Smooth muscle cell (in vitro differentiated cells): ENCODE results near the gene ORAI3. TPM values are rescaled to one million over a fixed set of nuclear protein-coding genes. Genes with fewer than 3 reads are reported as not detected.

Experiments
- DNase-seq: peaks from one replicate; lab custom pipeline; 2025; ENCODE audit not compliant: unreplicated experiment; lab: John Stamatoyannopoulos, UW
- H2AFZ ChIP-seq: fragments of 200-600 bp; sonication (generic); 2 replicates; pipeline ENCODE4 v1.6.0; 2016; ENCODE audit warnings: antibody characterized with exemption, low read depth, mild to moderate bottlenecking
- H3F3A ChIP-seq: fragments of 200-600 bp; sonication (generic); 2 replicates; pipeline ENCODE4 v1.6.0; 2017; ENCODE audit warnings: antibody characterized with exemption, low read depth
- H3K27ac ChIP-seq: fragments of 200-600 bp; sonication (generic); 2 replicates; pipeline ENCODE4 v1.5.1; 2016; ENCODE audit warnings: low read depth, mild to moderate bottlenecking
- H3K27me3 ChIP-seq: fragments of 200-600 bp; sonication (generic); 2 replicates; pipeline ENCODE4 v1.6.1; 2016; ENCODE audit warnings: low read depth, mild to moderate bottlenecking
- H3K36me3 ChIP-seq: fragments of 200-600 bp; sonication (generic); 2 replicates; pipeline ENCODE4 v1.5.1; 2016; ENCODE audit warnings: low read depth
- H3K4me1 ChIP-seq: fragments of 200-600 bp; sonication (generic); 2 replicates; pipeline ENCODE4 v1.5.1; 2016; ENCODE audit warnings: low read depth
- H3K4me2 ChIP-seq: fragments of 200-600 bp; sonication (generic); 2 replicates; pipeline ENCODE4 v1.6.0; 2016; ENCODE audit warnings: mild to moderate bottlenecking
- H3K4me3 ChIP-seq: fragments of 200-600 bp; sonication (generic); 2 replicates; pipeline ENCODE4 v1.5.1; 2016; ENCODE audit warnings: mild to moderate bottlenecking
- H3K79me2 ChIP-seq: fragments of 200-600 bp; sonication (generic); 2 replicates; pipeline ENCODE4 v1.6.0; 2016; ENCODE audit warnings: low read depth, mild to moderate bottlenecking
- H3K9ac ChIP-seq: fragments of 200-600 bp; sonication (generic); 2 replicates; pipeline ENCODE4 v1.6.0; 2016; ENCODE audit warnings: low read depth
- H3K9me3 ChIP-seq: fragments of 200-600 bp; sonication (generic); replicated peaks from 2 replicates; pipeline ENCODE4 v1.5.1; 2016; ENCODE audit warnings: low read depth
- H4K20me1 ChIP-seq: fragments of 200-600 bp; sonication (generic); 2 replicates; pipeline ENCODE4 v1.6.0; 2016; ENCODE audit warnings: low read depth
- WGBS: methylation state at CpG from one replicate; pipeline ENCODE4 v1.1.7; 2016; ENCODE audit warnings: low lambda C conversion rate; 5-methylcytosine and 5-hydroxymethylcytosine counted together
- polyA plus RNA-seq: library from polyadenylated mRNA; unstranded; fragments of >200 nt; fragmentation: Nextera tagmentation; extraction: Ambion mirVana; gene quantifications from 2 replicates; pipeline ENCODE4 v1.2.1, GENCODE V29; 2016
- total RNA-seq: library from RNA; depleted of rRNA; stranded (reverse); fragments of >200 nt; gene quantifications from 2 replicates; pipeline ENCODE4 v1.2.3, GENCODE V29; 2014
- TF ChIP-seq, protein P1 (sequence below): fragments of 200-600 bp; sonication (generic); IDR thresholded peaks from 2 replicates; pipeline ENCODE4 v1.5.1; 2017; ENCODE audit warnings: borderline replicate concordance, mild to moderate bottlenecking, antibody characterized with exemption; ENCODE audit not compliant: insufficient read depth, poor library complexity, severe bottlenecking

The ORAI3 gene
- total and polyA plus RNA-seq, 2 experiments from 2014 or later, result 34.9 to 39.4 TPM

DNA sequence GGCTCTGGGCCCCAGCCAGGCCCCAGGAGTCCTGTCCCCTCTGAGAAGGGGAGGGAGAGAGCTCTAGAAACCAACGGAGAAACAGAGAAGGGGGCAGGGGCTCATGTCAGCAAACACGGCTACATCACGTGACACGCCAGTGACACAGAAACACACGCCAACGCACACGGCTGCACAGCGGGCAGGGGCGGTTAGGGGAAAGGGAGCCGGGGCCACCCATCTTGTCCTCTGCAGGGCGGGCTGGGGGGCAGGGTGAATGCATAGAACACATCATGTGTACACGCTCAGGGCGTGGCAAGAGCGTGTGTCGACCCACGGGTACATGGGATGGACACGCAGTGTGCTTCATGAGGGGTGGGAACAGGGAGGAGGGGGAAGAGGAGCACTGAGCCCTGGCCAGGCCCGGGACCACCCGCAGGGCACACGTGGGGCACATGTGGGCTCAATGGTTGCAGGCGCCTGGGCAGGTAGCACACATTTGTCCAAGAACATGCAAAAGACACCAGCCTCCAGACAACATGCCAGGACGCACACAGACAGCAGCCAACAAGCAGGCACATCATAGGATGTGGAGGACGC, 40.7 kb downstream of the ORAI3 start:
- H4K20me1 ChIP-seq, result no peaks in the 10 kb centered on the region
- H3K9ac ChIP-seq, result no peak overlapping the region
- WGBS, result 94% methylated on average over 15 of the region's 23 CpGs
- no peak for DNase-seq
- H3K79me2 ChIP-seq, result no peaks in the 10 kb centered on the region
- no peak overlapping the region for H2AFZ ChIP-seq
- no peak overlapping the region for H3K4me3 ChIP-seq
- no peaks in the 10 kb centered on the region for H3F3A ChIP-seq
- no peaks in the 10 kb centered on the region for H3K36me3 ChIP-seq
- no peak overlapping the region for H3K27ac ChIP-seq
- H3K4me1 ChIP-seq, result peaks cover 5% of the 10 kb centered on the region
- no peak overlapping the region for H3K4me2 ChIP-seq
- TF ChIP-seq, protein P1, sequence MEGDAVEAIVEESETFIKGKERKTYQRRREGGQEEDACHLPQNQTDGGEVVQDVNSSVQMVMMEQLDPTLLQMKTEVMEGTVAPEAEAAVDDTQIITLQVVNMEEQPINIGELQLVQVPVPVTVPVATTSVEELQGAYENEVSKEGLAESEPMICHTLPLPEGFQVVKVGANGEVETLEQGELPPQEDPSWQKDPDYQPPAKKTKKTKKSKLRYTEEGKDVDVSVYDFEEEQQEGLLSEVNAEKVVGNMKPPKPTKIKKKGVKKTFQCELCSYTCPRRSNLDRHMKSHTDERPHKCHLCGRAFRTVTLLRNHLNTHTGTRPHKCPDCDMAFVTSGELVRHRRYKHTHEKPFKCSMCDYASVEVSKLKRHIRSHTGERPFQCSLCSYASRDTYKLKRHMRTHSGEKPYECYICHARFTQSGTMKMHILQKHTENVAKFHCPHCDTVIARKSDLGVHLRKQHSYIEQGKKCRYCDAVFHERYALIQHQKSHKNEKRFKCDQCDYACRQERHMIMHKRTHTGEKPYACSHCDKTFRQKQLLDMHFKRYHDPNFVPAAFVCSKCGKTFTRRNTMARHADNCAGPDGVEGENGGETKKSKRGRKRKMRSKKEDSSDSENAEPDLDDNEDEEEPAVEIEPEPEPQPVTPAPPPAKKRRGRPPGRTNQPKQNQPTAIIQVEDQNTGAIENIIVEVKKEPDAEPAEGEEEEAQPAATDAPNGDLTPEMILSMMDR, result no peak
- H3K27me3 ChIP-seq, result no peaks in the 10 kb centered on the region
- H3K9me3 ChIP-seq, result no peaks in the 10 kb centered on the region

DNA sequence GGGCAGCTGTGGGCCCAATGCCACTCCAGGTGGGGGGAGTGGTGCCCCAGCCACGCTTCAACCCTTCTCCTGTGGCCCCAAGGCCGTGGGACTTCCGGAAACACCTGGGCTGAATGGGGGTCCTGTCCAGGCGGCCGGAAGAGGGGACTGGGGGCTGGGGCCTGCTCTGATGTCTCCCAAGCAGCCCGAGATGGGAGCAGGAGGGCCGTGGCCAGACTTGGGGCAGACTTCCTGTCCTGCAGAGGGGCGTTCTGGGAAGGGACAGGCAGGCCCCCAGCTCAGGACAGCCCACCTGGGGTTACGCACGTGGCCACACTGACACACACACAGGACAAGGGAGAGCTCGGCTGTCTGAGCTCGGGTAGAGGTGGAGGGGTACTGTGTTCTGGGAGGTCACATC, 41.2 kb downstream of the ORAI3 start:
- Histone ChIP-seq H3K4me2 (no peak overlapping the region), H3F3A (no peaks in the 10 kb centered on the region), H3K4me1 (peaks cover 4% of the 10 kb centered on the region), H3K36me3 (no peaks in the 10 kb centered on the region), H2AFZ (no peak overlapping the region), H3K79me2 (no peaks in the 10 kb centered on the region), H3K27ac (no peak overlapping the region), H3K9me3 (no peaks in the 10 kb centered on the region), H3K4me3 (no peak overlapping the region), H4K20me1 (no peaks in the 10 kb centered on the region), H3K9ac (no peak overlapping the region), H3K27me3 (no peaks in the 10 kb centered on the region)
- no peak for DNase-seq
- 86% methylated on average over 12 of the region's 12 CpGs for WGBS
- TF ChIP-seq, protein P1, result no peak

DNA sequence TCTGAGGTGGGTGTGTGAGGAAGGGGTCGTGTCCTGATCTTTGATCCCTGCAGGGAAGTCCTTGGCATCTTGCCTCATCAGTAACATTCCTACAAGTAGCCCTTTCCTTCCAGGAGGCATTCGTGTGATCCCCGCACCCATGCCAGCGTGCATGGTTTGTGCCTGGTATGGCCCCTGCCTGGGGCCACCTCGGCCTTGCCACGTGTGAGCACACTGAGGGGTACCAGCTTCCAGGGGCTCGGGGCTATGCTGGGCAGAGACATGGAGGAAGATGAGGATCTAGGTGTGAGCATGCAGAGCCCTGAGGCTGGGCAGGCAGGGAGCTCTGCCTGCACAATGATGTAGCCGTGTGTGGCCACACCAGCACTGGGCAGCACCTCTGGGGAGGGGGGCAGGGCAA, 42.2 kb downstream of the ORAI3 start:
- WGBS, result 88% methylated on average over 8 of the region's 8 CpGs
- H2AFZ ChIP-seq, result no peak overlapping the region
- DNase-seq, result no peak
- H3K79me2 ChIP-seq, result no peaks in the 10 kb centered on the region
- H3K36me3 ChIP-seq, result no peaks in the 10 kb centered on the region
- H3K27me3 ChIP-seq, result no peaks in the 10 kb centered on the region
- TF ChIP-seq, protein P1, result no peak
- no peak overlapping the region for H3K4me3 ChIP-seq
- H3F3A ChIP-seq, result no peaks in the 10 kb centered on the region
- H4K20me1 ChIP-seq, result no peaks in the 10 kb centered on the region
- H3K27ac ChIP-seq, result no peak overlapping the region
- H3K9ac ChIP-seq, result no peak overlapping the region
- no peaks in the 10 kb centered on the region for H3K4me1 ChIP-seq
- H3K9me3 ChIP-seq, result no peaks in the 10 kb centered on the region
- no peak overlapping the region for H3K4me2 ChIP-seq

DNA sequence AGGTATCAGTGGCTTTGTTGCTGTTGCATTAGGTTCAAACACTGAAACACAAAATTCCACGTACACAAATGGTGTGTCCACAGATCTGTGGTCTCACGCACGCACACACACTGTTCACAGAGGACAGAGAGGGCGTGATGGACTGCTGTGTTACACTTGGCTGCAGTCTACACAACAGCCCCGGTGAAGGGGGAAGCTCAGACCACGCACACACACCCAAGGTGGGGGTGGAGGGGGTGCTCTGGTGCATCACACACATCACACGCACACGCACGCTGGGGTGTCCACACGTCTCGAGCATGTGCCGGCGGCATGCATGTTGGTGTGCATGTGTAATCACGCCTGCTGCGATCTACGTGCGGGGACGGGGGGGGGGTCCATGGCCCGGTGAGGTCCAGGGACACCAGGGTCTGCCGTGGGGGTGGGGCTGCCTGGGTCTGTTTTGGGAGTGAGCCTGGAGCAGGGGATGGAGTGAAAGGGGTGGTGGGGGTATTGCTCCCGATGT, 43.5 kb downstream of the ORAI3 start:
- Histone ChIP-seq H3F3A (no peaks in the 10 kb centered on the region), H3K9me3 (no peaks in the 10 kb centered on the region), H3K4me3 (no peak overlapping the region), H2AFZ (no peak overlapping the region), H3K79me2 (no peaks in the 10 kb centered on the region), H3K36me3 (no peaks in the 10 kb centered on the region), H3K27me3 (no peaks in the 10 kb centered on the region), H3K4me1 (no peaks in the 10 kb centered on the region), H3K27ac (no peak overlapping the region), H4K20me1 (no peaks in the 10 kb centered on the region), H3K9ac (no peak overlapping the region), H3K4me2 (no peak overlapping the region)
- no peak for DNase-seq
- WGBS, result 97% methylated on average over 17 of the region's 21 CpGs
- TF ChIP-seq, protein P1, result no peak
